Measurements from ENCODE around the gene FOXM1.
"Not testable (repeated sequence)": the region's sequence is repeated elsewhere in the genome, so short reads cannot be mapped to it uniquely, and the experiment has no call there.

FOXM1 gene

DNA sequence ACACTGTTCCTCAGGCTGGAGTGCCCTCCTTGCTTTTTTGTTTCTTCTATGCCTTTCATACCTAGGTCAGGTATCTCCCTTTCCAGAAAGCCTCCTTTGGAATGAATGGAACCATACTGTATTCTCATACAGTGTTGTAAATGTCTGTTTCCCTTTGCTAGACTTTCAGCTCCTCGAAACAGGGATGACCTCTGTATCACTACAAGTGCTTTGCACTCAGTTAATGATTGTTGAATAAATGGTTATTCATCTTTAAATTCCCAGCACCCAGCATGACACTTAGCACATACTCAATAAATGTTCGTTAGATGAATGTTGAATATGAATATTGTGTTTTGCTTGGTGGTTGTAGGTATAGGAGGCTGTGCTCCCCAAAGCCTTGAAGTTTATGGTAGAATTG is 7.8 kb upstream of the FOXM1 start:
- no peak for DNase-seq (ENCODE audit: low spot score)

DNA sequence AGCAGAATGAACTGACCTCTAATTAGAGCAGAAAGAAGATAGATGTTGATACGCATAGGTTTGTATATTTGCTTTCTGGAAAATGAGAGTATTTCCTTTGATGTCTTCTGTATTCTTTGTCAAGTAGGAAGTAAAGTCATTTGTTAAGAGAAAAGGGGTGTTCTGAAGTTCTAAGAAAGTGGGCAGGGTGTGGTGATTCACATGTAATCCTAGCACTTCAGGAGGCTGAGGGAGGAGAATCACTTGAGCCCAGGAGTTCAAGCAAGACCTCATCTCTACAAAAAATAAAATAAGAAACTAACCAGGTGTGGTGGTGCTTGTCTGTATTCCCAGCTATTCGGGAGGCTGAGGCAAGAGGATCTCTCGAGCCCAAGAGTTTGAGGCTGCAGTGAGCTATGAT is 2.9 kb upstream of the FOXM1 start:
- DNase-seq (ENCODE audit: low spot score), result peak; percentile 52

DNA sequence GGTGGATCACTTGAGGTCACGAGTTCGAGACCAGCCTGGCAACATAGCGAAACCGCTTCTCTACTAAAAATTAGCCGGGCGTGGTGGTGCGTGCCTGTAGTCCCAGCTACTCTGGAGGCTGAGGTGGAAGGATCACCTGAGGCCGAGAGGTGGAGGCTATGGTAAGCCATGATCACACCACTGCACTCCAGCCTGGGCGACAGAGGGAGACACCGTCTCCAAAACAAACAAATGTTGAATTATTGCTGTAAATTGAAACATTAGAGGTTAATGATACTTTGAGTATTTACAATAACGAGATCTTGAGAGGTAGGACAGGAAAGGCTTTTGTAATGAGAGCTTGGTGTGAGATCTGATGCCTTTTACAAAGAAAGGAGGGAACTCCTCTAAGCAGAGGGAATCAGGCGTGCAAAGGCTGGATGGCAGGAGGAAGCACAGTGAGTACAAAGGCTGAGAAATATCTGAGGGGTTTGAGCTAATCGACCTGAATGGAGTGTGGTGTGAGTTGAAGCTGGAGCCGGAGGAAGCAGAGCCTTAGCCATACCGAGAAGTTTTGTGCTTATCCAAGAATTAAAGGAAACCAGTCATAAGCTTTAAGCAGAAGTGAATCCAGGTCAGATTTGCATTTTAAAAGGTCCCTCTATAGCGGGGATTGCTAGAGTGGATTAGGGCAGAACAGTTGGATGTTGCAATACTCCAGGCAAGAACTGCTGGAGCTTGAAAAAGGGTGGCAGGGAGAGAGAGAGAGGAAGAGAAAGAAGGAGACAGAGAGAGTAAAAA is 1.2 kb upstream of the FOXM1 start:
- DNase-seq (ENCODE audit: low spot score), result peak; percentile 16

DNA sequence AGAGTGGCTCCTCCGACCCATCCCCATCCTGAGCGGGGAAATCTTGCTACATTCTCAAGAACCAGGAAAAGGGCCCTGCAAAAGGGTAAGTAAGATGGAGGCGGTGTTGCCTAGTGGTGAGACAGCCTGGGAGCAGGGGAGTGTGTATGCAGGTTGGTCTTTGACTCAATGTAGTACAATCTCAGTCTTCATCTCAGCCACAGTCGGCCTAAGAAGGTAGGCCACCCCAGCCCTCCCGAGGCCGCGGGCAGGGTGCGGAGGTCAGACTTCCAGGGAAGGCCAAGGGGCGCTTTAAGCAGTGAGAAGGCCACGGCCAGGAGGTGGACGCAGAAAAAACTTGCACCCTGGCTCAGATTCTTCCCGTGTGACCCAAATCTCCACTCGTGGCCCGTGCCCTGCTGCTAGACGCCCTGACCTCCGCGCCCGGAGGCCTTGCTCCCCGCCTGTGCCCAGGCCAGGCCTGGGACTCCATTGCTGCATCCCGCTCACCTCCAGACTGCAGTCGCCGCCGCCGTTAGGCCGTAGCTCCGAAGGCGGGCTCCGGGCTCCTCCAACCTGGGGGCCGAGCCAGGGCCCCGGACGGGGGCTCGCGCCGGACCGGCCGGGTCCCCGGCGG is 435 bp downstream of the FOXM1 start:
- DNase-seq (ENCODE audit: low spot score), result no peak

DNA sequence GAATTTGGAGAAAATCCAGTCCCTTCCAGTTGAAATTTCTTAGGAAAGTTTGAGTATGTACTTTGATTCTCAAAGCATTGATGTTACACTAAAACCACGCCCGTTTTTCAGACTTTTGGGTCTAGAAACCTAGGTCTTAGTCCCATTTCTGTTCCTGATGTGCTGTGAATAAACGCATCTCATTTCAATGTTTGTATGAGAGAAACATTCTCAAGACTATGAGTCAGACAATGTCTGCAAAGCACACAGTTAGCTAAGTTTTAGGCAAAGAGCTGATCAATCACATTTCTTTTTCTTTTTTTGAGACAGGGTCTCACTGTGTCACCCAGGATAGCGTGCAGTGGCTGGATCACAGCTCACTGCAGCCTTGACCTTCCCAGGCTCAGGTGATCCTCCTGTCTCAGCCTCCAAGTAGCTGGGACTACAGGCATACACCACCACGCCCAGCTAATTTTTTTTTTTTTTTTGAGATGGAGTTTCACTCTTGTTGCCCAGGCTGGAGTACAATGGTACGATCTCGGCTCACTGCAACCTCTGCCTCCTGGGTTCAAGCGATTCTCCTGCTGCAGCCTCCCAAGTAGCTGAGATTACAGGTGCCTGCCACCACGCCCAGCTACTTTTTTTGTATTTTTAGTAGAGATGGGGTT is 7.9 kb downstream of the FOXM1 start:
- not testable (repeated sequence) for DNase-seq (ENCODE audit: low spot score)

DNA sequence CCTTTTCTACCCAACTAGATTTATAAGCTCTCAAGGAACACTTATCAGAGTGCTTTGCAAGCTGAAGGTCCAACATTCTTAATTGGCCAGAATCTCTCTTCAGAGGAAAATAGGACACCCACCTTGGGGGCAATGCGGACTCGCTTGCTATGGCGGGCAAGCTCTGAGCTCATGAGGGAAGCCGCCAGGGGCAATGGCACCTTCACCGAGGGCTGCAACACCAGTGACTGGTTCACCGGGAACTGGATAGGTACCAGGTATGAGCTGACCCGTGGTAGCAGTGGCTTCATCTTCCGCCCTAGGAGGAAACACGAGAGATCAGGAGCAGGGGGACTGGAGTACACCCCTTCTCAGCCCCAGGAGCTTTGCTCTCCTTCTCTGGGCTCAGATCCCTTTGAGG is 12.8 kb downstream of the FOXM1 start:
- no peak for DNase-seq (ENCODE audit: low spot score)

DNA sequence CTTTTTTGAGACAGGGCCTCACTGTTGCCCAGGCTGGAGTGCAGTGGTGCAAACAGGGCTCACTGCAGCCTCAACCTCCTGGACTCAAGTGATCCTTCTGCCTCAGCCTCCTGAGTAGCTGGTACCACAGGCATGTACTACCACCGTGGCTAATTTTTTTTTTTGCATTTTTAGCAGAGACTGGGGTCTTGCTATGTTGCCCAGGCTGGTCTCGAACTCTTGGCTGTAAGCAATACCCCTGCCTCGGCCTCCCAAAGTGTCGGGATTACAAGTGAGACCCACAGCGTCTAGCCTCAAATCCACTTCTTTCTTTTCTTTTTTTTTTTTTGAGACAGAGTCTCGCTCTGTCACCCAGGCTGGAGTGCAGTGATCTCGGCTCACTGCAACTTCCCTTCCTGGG is 13.6 kb downstream of the FOXM1 start:
- DNase-seq (ENCODE audit: low spot score), result not testable (repeated sequence)

DNA sequence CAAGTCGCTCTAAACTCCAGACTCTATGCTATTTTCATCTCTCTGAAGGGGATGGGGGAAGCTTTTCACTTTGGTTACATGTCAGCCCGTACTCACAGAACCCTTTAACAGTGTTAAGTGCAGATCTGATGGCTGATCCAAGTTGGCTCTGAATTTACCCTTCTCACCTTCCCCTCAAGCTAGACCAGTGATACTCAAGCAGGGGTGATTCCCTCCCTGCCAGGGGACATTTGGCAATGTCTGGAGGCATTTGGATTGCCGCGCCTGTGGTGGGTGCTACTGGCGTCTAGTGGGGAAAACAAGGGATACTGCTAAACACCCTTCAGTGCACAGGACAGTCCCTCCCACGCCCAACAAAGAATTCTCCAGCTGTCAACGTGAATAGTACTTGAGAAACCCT is 14.1 kb downstream of the FOXM1 start:
- DNase-seq (ENCODE audit: low spot score), result no peak

DNA sequence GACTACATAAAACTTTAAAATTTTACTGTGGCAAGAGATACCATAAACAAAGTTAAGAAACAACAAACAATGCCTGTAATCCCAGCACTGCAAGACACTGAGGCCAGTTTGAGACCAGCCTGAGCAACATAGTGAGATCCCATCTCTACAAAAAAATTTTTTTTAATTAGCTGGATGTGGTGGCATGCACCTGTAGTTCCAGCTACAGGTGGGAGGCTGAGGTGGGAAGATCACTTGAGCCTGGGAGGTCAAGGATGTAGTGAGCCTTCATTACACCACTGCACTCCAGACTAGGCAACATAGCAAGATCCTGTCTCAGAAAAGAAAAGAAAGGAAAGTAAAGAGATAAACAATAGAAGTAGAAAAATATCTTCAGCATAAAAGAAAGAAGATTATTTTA is 16.8 kb downstream of the FOXM1 start:
- DNase-seq (ENCODE audit: low spot score), result no peak

DNA sequence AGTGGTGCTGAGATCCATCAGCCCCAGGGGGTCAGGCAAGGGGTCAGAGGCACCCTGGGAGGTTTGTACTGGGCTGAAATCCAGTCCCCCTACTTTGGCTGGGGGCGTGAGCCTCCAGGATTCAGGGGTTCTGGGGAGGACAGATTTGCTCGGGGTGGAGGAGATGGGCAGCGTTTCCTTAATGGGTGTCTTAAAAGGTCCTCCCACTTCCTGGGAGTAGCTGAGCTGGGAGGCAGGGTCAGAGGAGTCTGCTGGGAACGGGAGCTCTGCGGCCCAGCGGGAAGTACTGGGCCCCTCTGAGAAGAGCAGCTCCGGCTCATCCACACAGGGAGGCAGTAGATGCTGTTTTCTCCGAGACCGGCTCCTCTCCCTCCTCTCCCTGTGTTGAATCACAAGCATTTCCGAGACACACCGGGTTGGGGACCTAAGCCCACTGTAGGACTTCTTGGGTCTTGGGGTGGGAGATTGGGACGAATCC is 18.0 kb downstream of the FOXM1 start:
- no peak for DNase-seq (ENCODE audit: low spot score)

DNA sequence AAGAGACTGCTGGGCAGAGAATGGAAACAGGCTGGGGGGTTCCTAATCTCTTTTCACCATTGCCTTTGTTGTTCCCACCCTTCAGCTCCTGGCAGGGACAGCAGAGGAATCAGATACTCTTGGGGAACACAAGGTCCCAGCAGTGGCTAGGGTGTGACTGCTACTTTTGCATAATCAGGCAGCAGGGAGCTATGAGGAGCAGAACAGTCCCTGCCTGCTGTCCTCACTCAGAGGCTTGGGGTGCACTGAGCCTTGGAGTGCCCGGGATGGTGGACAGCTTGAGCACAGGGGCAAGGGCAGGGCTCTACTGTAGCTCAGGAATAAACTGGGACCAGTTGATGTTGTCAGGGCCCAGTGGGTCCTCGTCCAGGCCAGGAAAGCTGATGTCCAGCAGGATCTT is 18.6 kb downstream of the FOXM1 start:
- DNase-seq (ENCODE audit: low spot score), result no peak

DNA sequence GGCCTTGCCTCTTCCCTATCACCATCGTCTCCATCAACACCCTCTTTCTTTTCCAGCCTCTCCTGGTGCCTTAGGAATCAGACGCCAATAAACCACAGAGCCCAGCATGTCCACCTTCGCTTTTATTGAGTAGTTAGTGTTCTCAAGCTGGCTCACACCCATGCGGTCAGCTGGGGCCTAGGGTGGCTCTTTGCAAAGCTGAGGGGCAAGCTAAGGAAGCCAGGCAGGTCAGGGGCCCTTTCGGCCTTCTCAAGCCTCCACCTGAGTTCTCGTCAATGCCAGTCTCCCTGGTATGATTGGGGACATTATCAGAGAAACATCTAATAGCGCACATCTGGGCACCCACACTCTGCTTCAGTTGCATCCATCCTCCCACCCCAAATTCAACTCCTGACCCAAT is 19.4 kb downstream of the FOXM1 start:
- DNase-seq (ENCODE audit: low spot score), result no peak

DNA sequence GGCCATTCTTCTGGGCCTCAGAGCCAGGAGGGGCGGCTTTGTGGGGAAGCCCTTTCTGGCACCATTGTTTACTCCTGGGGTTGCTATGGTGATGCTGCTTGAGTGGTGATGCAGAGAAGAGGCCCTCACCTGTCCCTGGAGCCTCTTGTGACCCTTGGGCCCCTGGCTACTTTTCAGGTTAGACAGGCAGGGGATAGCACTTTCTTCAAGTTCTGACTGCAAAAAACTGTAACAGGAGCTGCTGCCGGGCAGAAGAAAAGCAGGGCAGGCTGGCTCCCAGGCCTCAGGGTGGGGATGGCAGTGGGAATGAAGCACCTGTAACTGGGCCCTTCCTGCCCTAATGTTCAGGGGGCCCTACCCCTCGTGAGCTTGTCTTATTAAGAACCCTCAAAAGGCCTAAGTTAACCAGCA is 19.9 kb downstream of the FOXM1 start, which contains the start of gene TEX52:
TSS of gene TEX52 (minus strand) at position 19 of the 411 bp plus-strand sequence. CDS start at position 6, 13 bp downstream.
- DNase-seq (ENCODE audit: low spot score), result no peak

DNA sequence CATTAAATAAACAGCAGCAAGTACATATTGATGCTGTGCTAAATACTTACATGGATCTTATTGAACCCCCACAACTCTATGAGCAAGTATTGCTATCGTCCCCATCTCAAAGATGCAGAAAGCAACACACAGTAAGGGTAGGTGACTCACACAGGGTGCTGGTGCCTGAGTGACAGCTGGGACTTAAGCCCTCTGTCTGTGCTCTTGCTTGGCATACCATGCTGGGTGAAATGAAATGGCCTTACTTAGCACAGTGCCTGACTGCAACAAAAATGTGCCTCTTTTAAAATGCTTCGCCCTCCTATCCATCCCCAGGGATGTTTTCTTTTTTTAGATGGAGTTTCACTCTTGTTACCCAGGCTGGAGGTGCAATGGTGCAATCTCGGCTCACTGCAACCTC is 20.9 kb downstream of the FOXM1 start:
- no peak for DNase-seq (ENCODE audit: low spot score)

DNA sequence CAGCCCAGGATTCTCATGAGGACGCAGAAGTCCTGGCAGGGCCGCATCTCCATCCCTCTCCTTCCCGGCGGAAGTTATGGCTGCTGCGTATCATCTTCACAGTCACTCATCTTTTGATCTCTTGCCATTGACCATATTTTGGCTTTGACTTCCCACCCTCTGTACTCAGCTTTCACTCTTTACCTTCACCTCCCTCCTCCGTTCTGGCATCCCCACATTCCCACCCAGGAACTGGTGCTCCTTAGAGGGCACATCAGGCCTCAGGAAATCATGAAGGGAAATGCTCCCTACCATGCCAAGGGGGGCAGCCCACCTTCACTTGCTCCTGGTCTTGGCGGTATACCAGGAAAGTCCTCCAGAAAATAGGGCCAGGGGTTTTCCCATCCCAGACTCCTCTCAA is 21.4 kb downstream of the FOXM1 start:
- DNase-seq (ENCODE audit: low spot score), result no peak

DNA sequence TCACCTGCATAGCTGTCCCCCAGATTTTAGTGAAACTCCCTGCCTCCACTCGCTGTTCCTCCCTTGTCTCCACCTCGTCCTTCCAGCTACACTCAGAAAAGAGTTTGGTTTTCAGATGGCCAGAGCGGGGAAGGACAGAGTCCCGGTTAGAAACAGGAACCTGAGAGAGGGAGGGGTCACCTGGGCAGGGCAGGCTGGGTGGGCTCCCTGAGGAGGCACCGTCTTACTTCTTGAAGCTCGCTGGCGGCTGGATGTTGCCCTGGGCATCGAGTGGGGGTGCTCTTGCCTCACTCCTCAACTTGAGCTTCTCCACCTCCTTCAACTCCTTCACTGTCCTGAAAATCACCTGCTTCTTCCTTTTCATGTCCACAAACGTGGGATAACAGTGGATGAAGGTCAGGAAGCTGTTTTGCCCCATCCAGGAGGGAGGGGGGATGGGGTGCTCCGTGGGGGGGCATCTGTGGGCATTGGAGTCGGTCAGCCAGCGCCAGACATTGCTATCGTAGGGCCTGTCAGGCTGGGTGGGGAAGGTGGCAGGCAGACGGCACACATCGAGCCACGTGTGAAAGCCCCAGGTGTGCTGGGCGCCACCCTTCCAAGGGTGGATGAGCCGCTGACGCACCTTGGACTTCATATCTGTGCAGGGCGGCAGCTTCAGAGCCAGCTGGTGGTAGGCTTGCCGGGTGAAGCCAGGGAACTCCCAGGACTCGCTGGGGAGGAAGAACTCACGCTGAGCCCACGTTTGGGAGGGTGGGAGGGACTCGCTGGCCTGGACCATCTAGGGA is 22.1 kb downstream of the FOXM1 start:
- DNase-seq (ENCODE audit: low spot score), result no peak

DNA sequence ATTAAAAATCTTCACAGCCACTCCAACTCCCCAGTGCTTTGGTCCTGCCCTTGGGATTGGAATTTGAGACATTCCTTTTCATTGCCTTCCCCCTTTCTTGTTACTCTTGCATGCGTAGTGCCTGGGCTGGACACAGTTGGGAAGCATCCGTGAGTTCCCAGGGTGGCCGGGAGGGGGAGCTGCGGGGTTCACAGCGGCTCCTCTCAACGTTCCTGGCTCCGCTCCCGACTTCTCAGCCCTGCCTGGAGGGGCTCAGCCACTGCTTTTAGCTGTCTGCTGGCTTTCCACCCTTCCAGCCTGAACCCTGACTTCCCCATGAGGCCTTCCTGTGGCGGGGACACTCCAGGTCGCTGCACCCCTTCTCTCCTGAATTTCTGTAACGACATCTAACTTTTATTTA is 23.3 kb downstream of the FOXM1 start:
- peak; percentile 33 for DNase-seq (ENCODE audit: low spot score)

DNA sequence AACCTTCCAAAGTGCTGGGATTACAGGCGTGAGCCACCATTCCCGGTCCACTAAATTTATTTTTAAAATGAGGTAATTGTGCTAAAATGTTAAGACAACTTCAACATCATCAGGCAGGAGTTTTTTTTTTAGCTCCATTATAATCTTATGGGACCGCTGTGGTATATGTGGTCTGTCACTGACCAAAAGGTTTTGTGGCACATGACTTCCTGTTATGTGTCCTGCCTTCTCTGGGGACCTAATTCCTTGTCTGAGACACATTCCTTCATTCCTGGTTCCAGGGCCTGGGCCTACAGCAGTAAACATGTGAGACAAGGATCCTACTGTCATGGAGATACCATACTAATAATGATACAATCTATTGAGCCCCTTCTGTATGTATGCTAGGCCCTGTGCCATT is 25.0 kb downstream of the FOXM1 start:
- DNase-seq (ENCODE audit: low spot score), result no peak

DNA sequence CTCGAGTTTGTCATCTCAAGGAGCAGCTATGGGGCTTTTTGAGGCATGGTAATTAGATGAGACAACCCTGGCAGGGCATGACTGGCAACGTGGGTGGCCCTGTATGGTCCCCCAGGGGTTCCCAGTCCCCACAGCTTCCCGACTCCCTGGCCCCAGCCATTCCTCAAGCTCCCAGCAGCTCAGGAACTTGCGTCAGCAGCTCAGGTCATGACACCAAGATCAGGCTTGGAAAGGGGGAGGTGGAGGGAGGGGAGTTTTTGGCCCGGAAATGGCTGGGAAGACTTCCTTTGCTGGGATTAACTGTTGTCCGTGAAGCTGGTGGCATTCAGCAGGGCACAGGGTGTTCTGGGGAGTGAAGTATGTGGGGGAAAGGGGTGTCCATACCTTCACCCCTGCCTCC is 31.7 kb downstream of the FOXM1 start:
- no peak for DNase-seq (ENCODE audit: low spot score)

DNA sequence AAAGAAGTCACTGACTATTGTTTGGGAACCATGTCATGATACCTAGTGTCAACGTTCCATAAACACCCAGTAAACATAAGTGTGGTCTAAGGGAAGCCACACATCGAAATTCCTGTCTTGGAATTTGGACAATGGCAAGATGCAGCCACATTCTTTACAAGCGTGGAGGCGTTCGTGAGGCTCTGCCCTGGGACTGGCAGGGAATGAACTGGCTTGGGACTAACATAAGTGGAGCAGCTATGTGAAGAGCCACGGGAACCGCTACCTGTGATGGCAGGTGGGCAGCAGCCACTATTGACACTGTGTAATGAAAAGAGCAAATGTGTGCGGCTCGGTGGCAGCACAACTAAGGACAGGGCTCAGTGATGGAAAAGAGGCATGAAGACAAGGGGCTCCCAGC is 32.2 kb downstream of the FOXM1 start:
- DNase-seq (ENCODE audit: low spot score), result no peak

DNA sequence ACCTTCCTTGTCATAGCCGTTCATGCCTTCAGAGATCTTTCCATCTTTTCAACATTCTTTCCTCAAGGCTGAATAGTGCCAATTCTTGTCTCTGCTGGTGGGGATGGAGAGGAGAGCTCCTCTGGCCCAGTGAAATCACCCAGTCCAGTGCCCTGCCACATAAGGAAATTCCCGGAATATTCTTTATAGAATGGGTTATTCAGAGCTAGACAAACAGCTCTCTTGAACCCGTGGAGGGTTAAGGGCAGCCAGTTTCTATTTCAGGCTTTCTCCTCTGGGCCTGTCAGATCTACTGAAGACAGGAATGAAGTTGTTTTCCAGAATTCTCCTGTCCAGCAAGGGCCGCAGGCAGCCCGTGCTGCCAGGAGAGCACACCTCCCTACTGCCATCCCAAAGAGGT is 34.0 kb downstream of the FOXM1 start:
- no peak for DNase-seq (ENCODE audit: low spot score)

DNA sequence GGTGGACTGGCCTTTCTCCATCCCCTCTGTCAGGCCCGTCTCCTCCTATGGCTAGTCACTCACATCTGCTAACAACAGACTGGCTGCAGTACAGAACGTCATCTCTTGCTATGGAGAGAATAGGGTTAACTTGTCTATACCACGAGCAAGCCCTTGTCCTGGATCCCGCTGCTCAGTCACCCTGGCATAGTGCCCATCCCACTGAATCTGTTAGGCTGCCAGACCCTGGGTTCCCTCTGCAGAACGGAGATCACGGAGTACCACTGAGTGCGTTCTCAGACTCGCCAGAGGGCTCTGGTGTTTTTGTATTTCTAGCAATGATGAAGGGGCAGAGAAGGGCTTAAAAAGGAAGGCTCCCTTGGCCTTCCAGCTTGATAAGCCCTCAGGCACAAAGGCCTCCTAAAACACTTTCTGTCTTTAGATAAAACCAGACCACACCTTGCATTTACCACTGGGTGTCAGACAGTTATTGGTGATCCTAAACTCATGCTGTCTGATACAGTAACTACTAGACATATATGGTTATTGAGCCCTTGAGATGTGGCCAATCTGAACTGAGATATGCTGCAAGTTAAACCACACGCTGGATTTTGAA is 35.8 kb downstream of the FOXM1 start:
- no peak for DNase-seq (ENCODE audit: low spot score)
